ENCODE results near the gene MAN1C1.

Gene MAN1C1

DNA sequence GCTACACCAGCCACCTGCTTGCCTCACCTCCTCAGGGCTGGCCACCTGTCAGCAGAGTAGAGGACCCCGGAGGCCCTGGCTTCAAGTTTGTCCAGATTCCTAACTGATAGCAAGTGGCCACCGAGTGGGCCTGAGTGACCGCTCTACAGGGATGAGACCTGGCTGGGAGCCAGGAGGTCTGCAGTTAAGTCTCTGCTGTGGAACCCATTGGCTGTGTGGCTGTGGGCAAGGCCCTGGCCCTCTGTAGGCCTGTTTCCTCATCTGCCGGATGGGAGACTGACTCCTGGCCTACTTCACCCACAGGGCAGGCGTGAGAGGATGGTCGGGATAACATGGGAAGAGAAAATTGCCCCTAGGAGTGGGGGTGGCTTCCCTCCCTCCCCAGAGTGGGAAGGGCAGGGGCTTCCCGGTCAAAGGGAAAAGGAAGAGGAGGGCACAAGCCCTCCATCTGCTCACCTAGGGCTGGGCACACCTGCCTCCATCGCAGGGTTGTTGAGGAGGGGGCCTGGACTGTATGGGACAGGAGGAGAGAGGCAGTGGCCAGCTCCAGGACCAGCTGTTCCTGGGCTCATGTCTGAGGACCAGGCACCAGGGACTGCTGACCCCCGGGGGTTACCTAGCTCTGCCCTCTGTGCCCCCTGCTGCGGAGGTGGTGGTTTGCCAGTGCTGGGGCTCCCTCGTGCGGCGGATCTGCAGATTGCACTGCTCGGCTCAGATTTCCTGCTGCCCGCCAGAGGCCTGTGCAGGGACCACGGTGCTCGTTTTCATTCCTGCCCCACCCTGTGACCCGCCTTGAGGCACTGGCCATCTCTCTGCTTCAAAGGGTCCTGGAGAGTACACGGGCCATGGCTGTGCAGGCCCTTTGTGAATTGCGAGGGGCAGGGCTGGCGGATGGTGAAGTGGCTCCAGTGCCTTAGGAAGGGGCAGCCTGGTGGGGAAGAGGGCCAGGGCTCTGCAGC is 194.0 kb downstream of the MAN1C1 start:
- in situ Hi-C loops (cut with MboI; ENCODE audit: low sequenced_read_pairs): no loop called here

DNA sequence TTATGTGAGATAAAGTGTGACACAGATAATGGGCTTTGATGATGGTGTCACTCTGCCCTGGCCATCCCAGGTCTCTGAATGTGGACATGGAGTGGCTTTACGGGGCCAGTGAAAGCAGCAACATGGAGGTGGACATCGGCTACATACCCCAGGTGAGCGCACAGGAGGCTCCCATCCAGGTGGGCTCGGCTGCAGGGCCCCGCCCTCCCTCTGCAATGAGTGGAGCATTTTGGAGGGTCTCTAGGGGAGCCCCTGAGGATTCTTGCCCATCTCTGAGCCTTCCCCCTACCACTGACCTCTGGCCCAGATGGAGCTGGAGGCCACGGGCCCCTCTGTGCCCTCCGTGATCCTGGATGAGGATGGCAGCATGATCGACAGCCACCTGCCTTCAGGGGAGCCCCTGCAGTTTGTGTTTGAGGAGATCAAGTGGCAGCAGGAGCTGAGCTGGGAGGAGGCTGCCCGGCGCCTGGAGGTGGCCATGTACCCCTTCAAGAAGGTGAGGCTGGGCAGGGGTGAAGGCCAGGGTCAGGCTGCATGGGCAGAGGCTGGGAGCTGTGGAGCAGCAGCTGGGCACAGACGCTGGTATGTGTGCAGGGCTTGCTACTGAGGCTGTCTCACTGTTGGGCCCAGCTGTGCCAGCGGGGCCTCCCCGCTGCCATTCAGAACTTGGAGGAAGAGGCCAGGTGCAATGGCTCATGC is 194.9 kb downstream of the MAN1C1 start:
- in situ Hi-C loops (cut with MboI; ENCODE audit: low sequenced_read_pairs): no loop called here

DNA sequence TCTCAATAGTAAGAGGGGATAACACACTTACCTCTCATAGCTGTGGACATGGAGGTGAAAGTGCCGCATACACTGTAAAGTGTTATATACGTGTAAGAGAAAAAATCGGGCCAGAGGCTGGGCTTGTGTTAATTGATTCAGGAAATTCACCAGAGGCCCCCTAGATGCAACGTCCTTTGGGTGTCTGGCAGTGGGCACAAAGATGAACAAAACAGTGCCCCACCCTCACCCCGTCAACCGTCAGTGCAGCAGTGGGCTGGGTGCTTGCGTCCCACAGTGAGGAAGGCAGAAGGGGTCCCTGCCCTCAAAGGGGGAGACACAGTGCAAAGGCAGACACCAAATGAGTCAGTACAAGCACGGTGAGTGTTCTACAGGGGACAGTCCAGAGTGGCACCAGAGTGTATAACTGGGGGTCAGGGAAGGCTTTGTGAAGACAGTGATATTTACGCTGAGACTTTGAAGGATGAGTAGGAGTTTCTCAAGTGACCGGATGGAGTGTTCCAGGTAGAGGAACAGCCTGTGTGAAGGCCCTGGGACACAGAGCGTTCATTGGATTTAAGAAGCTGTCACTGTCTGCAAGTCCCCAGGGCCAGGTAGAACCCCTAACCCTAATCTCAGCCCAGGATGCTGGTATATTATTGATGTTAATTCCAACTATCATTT is 196.6 kb downstream of the MAN1C1 start:
- in situ Hi-C loops (cut with MboI; ENCODE audit: low sequenced_read_pairs): no loop called here

- in situ Hi-C loops (cut with MboI; ENCODE audit: low sequenced_read_pairs): no loop called here
Measured at GRCh38 chr1:25813734-25814471, 197.3 kb downstream of the MAN1C1 start.

DNA sequence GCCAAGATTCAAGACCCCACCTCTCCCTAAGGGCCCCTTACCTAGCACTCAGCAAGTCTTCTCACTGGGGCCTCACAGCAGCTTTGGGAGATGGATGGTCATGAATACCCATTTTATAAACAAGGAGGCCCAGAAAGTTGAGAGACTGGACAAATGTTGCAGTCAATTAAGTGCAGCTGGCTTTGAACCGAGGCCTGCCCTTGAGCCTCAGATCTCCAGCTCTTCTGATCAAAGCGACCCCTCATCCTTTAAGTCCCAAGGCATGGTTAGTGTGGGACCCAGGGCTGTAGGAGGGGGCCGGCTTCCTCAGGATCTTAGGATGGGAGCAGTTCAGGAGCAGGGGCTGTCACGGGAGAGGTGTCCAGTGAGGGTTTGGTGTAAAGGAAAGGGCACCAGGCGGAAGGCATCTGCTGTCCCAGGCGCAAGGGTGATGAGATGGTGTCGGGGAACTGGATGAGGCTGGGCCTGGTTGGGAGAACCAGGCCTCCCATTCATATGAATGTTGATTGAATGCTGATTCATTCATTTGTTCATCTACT is 198.0 kb downstream of the MAN1C1 start:
- in situ Hi-C loops (cut with MboI; ENCODE audit: low sequenced_read_pairs): no loop called here

GRCh38 chr1:25815208-25816111 is 198.9 kb downstream of the MAN1C1 start:
- in situ Hi-C loops (cut with MboI; ENCODE audit: low sequenced_read_pairs): no loop called here

DNA sequence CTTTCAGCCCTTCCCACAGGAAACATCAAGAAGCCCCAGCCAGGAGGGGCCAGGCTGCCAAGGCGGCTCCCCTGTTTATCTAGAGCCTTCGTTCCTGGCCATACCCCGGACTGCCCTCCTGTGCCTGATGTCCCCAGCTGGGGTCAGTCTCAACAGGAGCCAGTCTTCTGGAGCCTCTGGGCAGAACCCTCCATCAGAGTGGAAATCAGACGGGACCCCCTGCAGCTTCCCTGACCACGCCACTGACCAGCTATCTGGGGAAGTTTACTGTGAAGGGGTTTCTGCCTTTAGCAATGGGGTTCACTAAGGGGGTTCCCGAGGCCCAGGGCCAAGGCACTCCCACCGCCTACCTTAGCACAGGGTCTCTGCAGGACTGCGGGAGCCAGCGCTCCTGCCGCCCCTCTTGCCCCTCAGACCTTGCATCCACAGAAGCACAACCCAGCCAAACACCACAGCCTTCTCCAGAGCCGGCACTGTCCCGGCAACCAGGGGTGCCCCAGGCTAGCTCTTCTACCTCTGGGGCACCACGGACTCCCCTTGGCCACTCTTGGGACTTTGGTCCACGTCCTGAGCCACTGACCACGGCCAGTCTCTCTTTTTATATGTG is 199.6 kb downstream of the MAN1C1 start:
- in situ Hi-C loops (cut with MboI; ENCODE audit: low sequenced_read_pairs): no loop called here

- in situ Hi-C loops (cut with MboI; ENCODE audit: low sequenced_read_pairs): no loop called here
Measured at GRCh38 chr1:25817840-25818501, 201.4 kb downstream of the MAN1C1 start.

DNA sequence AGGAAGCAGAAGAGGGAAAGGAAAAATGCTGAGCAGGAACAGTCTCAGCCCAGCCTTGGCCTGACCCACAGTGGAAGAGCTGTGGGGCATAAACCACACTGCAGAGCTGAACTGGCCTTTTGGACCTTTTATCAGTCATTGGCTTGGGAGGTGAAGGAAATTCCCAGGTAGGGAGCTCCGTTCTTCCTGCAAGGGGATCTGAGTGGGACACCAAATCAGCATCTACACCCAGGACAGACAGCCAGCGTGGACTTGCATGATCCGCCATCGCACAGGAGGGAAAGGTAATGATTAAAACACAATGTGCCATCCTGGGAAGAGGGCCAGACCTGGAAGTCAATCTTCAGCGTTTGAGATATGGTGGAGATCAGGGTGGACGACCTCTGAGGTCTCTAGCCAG is 202.0 kb downstream of the MAN1C1 start:
- in situ Hi-C loops (cut with MboI; ENCODE audit: low sequenced_read_pairs): no loop called here

DNA sequence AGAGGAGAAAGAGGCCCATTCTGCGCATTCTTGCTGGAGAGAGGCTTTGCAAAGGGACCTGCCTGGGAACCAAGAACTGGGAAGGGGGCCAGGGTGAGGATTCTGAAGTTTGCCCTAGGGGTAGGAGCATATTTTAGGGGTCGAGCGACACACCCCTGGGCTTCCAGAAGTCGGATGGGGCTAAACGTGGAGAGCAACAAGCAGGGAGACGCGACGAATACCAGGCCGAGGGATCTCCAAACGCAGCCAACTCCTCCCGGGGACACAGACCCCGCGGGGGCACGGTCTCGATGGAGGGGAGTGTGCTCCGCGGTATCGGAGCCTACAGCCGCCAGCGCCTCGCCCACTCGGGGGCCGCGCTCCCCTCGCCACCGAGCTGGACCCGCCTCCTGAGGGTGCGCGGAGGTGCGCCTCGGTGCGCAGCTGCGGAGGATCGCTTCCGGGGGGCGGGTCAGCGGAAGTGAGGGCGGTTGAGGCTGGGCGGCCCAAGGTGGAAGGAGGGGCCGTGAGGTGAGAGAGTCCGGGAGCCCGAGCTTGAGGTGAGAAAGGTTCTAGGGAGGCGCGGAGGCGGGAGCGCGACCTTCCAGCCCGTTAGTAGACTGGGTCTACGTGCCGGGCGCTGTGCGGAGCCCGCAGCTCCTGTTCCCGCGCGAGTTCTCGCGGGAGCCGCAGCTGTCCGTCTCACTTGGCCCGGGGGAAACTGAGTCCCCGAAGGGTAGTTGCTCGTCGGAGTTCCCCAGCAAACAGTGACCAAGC is 203.1 kb downstream of the MAN1C1 start, which contains the start of gene MTFR1L:
MTFR1L (plus strand) TSS at position 464 of the 756 bp plus-strand sequence. CDS start 3,151 bp downstream, outside the sequence.
- in situ Hi-C loops (cut with MboI; ENCODE audit: low sequenced_read_pairs): no loop called here

DNA sequence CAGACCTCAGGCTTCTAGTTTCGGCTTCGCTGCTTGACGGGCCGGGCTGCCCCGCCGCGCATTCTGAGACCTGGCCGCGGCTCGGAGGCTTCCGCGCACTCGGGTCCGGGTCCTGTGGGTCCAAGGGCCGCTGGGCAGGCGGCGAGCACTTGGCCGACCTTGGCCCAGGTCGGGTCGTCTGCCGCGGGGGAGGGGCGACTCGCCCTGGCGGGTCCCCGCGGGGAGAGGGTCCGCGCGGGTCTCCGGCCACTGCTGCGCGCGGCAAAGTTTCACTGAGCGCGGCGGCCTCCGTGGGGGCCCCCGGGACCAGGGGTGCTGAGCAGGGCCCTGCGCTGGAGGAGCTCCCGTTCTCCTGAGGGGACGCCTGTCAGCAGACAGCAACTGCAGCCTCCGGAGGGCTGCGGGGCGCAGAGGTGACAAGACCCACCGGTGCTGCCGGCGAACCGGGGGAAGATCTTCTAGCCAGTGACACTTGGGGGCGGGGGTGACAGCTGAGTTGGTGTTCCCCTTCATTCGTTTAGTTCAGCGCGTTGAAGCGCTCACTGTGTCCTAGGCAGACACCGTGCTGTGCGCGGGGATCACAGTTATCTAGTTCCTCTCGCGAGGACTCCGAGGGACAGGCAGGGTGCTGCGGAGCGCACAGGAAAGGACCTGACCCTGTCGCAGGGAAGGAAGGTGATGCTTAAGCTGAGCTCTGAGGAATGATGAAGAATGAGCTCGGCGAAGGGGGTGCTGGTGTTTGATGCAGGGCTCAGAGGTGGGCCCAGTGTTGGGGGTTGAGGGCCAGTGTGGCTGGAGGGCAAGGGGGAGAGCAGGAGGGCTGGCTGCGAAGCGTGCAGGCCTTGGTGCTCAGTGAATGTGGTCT is 203.9 kb downstream of the MAN1C1 start:
- in situ Hi-C loops (cut with MboI; ENCODE audit: low sequenced_read_pairs): no loop called here

GRCh38 chr1:25821112-25821476 is 204.5 kb downstream of the MAN1C1 start:
- in situ Hi-C loops (cut with MboI; ENCODE audit: low sequenced_read_pairs): no loop called here

- in situ Hi-C loops (cut with MboI; ENCODE audit: low sequenced_read_pairs): no loop called here
Measured at GRCh38 chr1:25821630-25822091, 205.1 kb downstream of the MAN1C1 start.

DNA sequence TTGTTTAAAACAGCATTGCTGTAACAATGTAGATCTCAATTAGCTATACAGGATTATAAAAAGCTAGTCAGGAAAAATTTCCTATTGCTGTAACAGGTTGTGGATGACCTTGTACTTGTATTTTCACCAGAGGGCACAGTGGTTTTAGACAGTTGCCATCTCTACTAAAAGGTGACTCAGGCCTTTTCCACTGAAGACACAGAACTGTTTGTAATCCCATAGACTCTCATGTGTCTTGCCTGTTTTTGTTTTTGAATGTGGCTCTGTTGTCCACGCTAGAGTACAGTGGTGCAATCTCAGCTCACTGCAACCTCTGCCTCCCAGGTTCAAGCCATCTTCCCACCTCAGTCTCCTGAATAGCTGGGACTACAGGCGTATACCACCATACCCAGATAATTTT is 209.0 kb downstream of the MAN1C1 start:
- in situ Hi-C loops (cut with MboI; ENCODE audit: low sequenced_read_pairs): no loop called here

- in situ Hi-C loops (cut with MboI; ENCODE audit: low sequenced_read_pairs): no loop called here
Measured at GRCh38 chr1:25826571-25826970, 210.0 kb downstream of the MAN1C1 start.

GRCh38 chr1:25828491-25828890 is 211.9 kb downstream of the MAN1C1 start:
- in situ Hi-C loops (cut with MboI; ENCODE audit: low sequenced_read_pairs): no loop called here

GRCh38 chr1:25829046-25829445 is 212.5 kb downstream of the MAN1C1 start:
- in situ Hi-C loops (cut with MboI; ENCODE audit: low sequenced_read_pairs): no loop called here
